GM18507 (cell line): ENCODE results near the gene HMCN2.

Experiments
- DNase-seq: peaks from one replicate; pipeline ENCODE4 v3.0.0; 2011; ENCODE audit warnings: low read depth; ENCODE audit not compliant: insufficient read length; ENCODE audit errors: extremely low spot score
- FAIRE-seq: peaks from 2 replicates; lab custom pipeline; 2011; peaks lifted over from hg19 to GRCh38; lab: Jason Lieb, UNC

The HMCN2 gene

GRCh38 chr9:130319944-130320712 is 54.6 kb downstream of the HMCN2 start:
- FAIRE-seq (no peak), DNase-seq (no peak)

GRCh38 chr9:130320723-130321481 is 55.3 kb downstream of the HMCN2 start:
- DNase-seq (no peak), FAIRE-seq (no peak)

DNA sequence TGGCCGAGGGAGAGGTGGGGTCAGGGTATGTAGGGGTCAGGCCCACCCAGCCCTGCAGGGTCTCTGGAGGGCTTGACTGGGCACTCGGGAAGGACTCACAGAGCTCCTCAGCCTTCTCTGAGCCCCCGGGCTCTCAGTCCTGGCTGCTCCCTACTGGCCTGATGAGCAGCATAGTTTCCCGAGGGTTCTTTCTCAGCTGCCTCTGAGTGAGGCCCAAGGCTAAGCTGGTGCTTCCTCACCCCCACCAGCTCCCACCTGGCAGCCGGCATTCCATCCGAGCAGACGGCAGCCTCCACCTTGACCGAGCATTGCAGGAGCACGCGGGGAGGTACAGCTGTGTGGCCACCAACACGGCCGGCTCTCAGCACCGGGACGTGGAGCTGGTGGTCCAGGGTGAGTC is 56.0 kb downstream of the HMCN2 start:
- DNase-seq (no peak), FAIRE-seq (no peak)

GRCh38 chr9:130323051-130323745 is 57.6 kb downstream of the HMCN2 start:
- no peak for FAIRE-seq
- no peak for DNase-seq

DNA sequence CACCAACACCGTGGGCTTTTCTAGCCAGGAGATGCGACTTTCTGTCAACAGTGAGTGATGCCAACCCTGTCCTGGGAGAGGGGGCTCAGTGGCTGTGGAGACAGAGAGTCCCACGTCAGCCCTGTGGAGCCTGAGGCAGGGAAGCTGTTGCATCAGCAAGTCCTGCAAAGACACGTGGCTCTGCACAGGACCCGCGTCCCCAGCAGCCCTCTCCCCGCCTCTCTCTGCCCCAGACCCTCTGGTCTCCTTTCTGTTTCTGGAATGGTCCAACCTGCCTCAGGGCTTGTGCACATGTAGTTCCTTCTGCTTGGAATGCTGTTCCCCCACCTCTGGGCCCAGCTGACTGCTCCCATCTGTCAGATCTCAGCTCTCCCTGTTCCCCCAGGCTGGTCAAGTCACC is 60.4 kb downstream of the HMCN2 start:
- FAIRE-seq (no peak), DNase-seq (no peak)

DNA sequence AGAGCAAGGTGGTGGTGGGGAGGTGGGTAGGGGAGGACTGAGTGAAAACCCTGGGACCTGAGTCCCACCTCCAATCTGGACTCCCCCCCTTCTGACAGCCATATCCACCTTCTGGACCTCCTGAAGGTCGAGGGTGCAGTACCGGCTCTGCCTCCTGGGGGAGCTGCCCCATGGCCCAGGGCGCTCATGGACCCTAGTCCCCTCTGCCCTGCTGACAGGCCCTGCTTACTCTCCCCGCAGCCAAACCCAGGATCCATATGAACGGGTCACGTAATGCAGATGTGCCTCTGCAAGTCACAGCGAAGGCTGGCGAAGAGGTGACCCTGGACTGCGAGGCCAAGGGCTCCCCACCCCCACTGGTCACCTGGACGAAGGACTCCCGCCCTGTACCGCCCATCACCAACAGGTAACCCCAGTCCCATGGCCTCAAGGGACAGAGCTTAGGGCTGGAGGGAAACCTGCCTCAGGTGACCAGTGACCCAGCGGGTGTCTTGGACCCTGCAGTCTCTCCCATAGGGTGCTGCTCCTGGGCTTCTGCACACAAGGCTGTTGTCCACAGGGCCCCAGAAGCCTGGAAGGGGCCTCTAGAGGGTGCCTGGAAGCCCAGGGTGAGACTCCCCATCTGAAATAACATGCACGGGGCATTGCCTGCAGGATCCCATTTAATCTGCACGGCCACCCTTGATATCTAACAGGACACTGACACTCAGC is 61.7 kb downstream of the HMCN2 start:
- DNase-seq (no peak), FAIRE-seq (no peak)

DNA sequence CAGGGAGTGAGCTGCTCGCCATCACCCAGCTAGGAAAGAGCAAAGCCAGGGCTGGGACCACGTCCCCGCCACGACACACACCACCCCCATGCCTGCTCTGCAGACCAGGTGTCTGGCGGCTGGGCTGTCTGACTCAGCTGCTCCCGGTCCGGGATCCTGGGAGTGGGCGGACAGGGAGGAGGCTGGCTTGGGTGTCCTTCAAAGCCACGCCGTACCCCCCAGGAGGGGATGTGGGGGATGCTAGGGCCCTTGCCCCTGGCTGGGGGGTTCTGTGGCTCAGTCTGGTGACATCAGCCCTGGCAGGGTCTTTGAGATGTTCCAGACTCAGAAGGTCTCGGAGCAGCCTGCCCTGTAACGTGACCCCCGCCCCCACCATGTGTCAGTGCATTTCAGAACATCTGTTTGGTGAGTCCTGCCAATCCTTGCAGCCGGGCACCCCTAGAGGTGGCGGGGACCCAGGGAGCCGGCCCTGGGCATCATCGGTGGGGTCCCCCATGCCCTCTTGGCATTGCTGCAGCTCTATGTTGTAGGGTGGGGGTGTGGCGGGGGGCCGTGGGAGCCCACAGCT is 62.3 kb downstream of the HMCN2 start:
- DNase-seq (no peak), FAIRE-seq (no peak)

GRCh38 chr9:130328349-130328801 is 62.8 kb downstream of the HMCN2 start:
- no peak for DNase-seq
- no peak for FAIRE-seq

DNA sequence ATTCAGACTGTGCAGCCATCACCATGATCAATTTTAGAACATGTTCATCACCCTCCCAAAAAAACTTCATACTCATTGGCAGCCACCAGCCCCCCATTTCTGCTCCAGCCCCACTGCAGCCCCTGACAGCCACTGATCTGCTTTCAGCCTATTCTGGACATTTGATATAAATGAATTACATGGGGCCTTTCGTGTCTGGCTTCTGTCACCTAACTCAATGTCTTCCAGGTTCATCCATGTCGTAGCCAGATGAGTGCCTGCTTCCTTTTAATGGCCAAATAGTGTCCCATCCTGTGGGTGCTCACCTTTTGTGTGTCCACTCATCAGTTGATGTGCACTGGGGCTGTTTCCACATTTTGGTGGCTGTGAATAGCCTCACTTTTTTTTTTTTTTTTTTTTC is 63.5 kb downstream of the HMCN2 start:
- FAIRE-seq, result no peak
- no peak for DNase-seq

DNA sequence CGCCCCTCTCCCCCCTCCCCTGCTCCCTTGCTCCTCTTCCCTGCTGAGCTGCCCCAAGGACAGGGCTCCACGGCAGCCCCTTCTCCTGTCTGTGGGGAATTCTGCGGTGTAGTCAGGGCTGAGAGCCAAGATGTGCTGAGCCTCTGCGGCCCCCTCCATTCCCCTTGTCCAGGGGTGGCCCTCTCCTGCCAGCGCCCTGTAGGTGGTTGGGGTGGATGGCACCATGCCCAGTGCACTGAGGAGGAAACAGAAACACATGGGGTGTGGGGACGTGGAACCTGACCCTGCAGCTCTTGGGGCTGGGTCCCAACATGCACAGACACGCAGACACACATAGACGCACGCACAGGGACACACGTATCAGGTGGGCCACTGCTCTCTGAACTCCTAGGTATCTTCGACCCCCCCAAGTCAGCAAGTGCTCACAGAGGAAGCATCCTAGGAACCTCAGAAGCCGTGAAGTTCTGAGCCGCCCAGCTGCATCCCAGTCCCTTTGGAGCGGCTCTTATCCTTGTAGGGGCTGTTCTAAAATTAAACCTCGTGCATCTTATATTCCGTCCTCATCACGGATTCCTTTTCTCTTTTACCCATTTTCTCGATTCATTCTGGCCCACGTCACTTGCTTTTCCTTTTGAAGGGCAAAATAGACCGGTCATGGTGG is 64.8 kb downstream of the HMCN2 start:
- no peak for FAIRE-seq
- no peak for DNase-seq

- no peak for DNase-seq
- no peak for FAIRE-seq
These were observed 65.5 kb downstream of the HMCN2 start for GRCh38 chr9:130331061-130331460.

DNA sequence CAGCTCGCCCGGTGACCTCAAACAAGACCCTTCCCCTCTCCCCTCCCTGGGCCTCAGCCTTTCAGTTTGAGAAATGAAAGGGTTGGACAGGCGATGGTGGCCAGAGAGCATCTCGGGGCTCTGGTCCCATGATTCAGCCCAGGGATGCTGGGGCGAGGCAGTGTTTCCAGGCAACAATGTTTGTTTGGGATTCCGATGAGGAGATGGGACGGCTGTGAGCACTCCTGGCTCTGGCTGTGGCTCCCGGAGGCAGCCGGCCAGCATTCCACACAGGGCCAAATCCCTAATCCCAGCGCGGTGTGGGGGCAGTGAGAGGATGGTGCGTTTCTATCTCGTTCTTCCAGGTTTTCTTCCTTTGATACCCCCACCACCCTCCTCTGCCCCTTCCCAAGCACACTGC is 66.0 kb downstream of the HMCN2 start:
- no peak for DNase-seq
- FAIRE-seq, result no peak

DNA sequence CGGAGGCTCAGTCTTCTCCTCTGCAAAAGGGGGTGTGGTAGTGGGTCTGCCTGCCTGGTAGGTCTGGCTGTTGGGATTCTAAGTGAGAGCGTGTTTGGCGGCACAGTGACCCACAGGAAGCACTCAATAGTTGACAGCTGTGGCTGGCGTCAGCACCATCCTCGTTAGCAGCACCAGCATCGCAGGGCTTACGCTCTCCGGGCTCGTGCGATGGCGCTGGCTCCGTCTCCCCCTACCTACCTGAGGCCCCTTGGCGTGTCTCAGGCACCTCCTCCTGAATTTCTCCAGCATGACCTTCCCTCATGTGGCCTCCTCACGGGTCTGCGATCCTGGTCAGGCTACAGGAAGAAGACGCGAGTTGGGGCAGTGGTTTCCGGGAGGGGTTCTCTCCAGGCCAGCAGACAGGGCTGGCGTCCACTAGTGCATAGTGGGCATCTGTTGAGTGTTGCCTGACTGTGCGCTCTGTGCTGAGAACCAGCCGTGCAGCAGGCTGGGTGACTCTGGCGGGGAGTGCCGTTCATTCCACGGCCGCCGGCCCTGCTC is 66.9 kb downstream of the HMCN2 start:
- no peak for DNase-seq
- FAIRE-seq, result no peak

DNA sequence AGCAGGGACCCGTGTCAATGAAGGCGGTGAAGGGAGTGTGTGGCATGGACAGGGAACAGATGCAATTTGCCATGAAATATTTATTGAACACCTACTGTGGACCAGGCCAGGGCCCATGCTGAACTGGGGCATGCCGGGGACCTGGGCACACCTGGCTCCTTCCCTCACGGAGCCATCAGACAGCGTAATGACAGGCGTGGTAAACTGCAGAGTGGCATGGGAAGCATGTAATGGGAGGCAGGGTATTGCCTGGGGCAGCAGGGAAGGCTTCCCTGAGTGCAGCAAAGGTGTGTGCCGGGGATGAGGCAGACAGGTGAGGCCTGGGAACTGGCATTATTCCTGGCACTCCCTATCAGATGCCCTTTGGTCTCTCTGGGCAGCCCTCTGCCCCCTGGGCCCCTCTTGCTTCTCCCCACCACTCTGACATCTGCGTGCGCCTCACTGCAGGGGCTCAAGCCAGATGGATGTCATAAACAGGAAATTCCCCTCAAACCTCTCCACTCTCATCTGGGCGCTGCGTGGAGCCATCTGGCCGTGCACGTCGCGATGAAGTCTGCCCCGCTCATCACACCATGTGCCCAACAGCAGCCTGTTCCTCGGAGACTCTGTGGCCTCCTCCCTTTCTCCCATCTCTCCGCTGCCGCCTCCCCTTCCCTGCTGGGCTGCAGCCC is 67.6 kb downstream of the HMCN2 start:
- DNase-seq (no peak), FAIRE-seq (no peak)

GRCh38 chr9:130333712-130334062 is 68.1 kb downstream of the HMCN2 start:
- FAIRE-seq, result no peak
- DNase-seq, result no peak

- DNase-seq, result no peak
- FAIRE-seq, result no peak
These were observed 69.4 kb downstream of the HMCN2 start for GRCh38 chr9:130334915-130335314.

DNA sequence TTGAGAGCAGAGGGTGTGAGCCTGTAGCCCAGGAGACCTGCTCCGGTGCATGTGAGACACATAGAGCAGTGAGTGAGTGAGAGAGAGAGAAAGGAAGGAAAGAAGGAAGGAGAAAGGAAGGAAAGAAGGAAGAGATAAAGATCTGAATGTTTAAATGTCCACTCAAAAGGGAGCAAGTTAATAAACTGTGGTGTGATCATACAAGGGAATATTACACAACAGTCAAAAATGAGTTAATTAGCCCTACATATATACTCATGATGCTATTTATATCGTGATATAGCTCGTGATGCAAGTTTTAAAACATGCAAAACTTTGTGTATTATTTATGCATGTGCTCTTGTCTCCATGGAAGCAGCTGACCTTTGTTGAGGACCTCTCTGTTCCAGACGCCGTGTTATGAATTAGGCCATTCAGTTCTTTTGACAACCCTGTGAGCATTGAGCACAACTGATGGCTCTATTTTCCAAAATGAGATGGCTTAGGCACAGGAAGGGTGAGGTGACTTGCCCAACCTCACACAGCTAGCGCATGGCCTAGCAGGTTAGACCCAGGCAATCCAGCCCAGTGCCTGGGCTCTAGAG is 70.6 kb downstream of the HMCN2 start:
- no peak for FAIRE-seq

DNA sequence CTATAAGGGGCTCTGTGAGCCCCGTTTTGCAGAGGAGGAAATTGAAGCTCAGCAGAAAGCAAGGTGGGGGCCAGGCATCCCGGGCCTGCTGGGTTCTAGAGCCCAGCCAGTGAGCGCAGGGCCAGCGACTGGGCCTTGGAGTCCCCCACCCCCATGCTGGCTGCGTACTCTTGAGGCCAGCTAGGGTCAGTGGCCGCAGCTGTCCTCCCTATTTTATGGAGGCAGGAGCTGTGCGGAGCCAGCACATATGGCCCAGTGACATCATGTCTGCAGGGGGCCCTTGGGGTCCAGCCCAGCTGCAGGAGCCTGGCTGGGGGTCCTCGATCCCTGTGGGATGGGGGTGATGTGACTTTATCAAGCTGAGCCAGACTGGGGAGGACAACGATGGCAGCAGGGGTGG is 71.3 kb downstream of the HMCN2 start:
- DNase-seq, result no peak
- FAIRE-seq, result no peak

More for the DNA sequence above, 70.6 kb downstream of the HMCN2 start:
- DNase-seq, result no peak
